Panc1 (cell line): ENCODE measurements around the gene KANK4.

Source experiments
- REST ChIP-seq, 2 experiments: IDR thresholded peaks; 2 replicates each; pipeline ENCODE4 v1.6.1; 2011 to 2012; ENCODE audit warnings: low read depth in 2 of 2, control low read depth in 1 of 2, low read length in 1 of 2, mild to moderate bottlenecking in 1 of 2, moderate library complexity in 1 of 2; ENCODE audit not compliant: insufficient read depth in 1 of 2
- TF ChIP-seq, protein P1 (sequence below): fragments of 450-650 bp; IDR thresholded peaks from 2 replicates; pipeline ENCODE4 v1.5.1; 2017; ENCODE audit warnings: mild to moderate bottlenecking

- TF ChIP-seq, protein P1, sequence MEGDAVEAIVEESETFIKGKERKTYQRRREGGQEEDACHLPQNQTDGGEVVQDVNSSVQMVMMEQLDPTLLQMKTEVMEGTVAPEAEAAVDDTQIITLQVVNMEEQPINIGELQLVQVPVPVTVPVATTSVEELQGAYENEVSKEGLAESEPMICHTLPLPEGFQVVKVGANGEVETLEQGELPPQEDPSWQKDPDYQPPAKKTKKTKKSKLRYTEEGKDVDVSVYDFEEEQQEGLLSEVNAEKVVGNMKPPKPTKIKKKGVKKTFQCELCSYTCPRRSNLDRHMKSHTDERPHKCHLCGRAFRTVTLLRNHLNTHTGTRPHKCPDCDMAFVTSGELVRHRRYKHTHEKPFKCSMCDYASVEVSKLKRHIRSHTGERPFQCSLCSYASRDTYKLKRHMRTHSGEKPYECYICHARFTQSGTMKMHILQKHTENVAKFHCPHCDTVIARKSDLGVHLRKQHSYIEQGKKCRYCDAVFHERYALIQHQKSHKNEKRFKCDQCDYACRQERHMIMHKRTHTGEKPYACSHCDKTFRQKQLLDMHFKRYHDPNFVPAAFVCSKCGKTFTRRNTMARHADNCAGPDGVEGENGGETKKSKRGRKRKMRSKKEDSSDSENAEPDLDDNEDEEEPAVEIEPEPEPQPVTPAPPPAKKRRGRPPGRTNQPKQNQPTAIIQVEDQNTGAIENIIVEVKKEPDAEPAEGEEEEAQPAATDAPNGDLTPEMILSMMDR = no peak
- TF ChIP-seq REST (IDR thresholded peaks at IDR 0.05; ENCODE audit: insufficient read depth in 1 of 2, low read depth in 2 of 2, low read length in 1 of 2) = no peak
These were observed 35.9 kb upstream of the KANK4 start for GRCh38 chr1:62355095-62355494.
